Amniotic epithelial cell (primary cell): ENCODE results near the gene SNRPA1.

Source experiments
- DNase-seq: peaks from one replicate; pipeline ENCODE4 v3.0.0-alpha.2; 2010; ENCODE audit warnings: low read depth

SNRPA1 gene

GRCh38 chr15:101318839-101319238 lies 23.8 kb upstream of the SNRPA1 start:
- DNase-seq = no peak

DNA sequence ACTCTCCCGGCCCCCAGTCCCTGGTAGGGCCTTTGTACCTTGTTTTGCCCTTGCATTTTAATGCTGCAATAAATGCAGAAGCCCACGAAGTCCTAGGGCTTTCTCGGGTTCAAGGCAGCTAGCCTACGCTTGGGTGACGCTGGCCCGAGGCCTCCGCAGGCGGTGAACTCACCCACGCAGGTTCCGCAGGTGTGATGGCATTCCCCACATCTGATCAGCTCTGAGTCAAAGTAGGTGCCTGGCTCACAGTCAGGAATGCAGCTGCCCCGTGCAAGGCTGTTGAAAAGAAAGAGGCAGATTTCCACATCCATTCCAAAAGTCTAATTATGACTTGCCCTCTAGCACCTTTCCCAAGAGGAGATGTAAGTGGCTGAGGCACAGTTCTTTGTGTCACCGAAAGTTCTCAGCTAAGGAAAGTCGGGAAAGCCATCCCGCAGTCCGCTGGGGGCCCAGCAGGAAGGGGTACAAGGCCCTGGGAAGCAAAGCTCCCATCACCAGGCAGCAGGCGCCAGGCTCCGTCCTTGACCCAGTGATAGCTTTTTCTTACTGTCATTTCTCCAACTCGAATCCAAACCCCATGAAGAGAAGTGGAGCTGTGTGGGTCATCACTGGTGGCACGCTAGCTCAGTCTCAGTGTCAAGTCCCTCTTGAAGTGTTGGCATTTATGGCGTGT lies 23.2 kb upstream of the SNRPA1 start:
- DNase-seq = no peak

GRCh38 chr15:101317336-101317872 lies 22.4 kb upstream of the SNRPA1 start:
- no peak for DNase-seq

DNA sequence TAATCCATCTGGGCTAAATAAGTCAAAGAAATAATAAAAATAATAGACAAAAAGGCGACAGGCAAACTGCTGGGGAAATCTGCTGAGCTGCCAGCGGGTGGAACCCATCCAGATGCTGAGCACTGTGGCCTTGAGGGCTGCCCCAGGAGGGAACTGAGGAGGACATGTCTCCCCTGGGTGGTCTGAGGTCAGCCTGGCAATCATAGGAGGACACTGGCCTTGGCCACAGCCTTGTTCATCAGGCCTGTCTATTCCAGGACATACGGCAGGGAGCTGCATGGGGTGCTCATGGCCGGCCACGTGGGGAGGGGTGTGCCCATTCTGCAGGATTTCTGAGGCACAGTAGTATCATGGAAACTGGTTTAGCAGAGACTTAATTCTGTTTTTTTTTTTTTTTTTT lies 21.5 kb upstream of the SNRPA1 start:
- no peak for DNase-seq

DNA sequence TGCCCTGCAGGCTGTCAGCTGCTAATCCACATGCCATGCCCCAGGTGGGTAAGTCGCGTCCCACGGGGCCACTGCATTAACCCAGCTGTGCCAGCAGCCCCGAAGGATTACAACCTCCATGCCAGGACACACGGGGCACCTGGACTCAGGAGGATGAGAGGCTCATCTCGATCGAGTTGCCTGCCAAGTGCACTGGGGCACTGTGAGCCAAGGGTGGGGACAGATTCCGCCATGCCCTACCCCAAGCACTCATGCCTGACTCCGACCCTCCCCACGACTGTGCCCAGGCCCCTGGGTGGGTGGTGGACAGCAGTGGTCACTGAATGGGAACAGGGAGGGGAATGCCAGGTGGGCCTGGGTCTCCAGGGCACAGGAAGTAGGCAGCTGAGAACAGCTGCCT lies 20.7 kb upstream of the SNRPA1 start:
- DNase-seq = no peak

DNA sequence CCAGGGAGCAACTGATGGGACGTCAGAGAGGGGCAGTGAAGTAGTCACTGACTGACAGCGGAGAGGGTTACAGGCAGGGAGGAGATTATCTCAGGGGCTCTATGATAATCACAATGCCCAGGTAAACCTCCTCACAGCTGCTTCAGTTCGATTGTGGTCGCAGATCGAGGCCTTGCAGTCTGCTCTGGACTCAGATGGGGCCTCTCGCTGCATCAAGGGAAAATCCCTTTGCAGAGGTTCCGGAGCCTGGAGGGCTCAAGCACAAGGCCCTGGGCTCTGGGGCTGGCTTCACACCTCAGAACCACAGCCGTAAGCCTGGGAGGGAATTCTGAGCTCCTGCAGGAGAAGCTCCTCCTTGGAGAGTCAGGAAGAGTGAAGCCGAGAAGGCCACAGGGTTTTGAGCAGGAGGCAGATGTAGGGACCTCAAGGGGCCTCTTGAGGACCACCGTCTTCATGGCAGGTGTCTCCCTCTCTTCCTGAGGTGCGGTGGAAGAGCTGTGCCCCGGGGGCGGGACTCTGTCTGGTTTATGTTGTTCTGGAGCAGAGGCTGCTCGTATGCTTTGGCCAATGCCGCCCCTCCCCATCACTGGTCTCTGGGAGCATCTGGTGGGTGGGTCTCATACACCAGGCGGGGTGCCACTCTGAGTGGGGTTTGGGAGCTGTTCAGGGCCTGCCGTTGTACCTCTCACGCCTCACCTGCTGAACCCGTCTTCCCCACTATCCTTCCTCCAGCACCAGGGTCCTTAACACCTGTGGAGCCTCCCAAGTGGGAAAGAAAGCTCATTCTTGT lies 19.5 kb upstream of the SNRPA1 start:
- DNase-seq = no peak

GRCh38 chr15:101313041-101313761 lies 18.2 kb upstream of the SNRPA1 start:
- DNase-seq = no peak

- no peak for DNase-seq
Measured at GRCh38 chr15:101310508-101310907, 15.5 kb upstream of the SNRPA1 start.

- no peak for DNase-seq
Measured at GRCh38 chr15:101310161-101310480, 15.1 kb upstream of the SNRPA1 start.

GRCh38 chr15:101309436-101310160 lies 14.6 kb upstream of the SNRPA1 start:
- DNase-seq = no peak

DNA sequence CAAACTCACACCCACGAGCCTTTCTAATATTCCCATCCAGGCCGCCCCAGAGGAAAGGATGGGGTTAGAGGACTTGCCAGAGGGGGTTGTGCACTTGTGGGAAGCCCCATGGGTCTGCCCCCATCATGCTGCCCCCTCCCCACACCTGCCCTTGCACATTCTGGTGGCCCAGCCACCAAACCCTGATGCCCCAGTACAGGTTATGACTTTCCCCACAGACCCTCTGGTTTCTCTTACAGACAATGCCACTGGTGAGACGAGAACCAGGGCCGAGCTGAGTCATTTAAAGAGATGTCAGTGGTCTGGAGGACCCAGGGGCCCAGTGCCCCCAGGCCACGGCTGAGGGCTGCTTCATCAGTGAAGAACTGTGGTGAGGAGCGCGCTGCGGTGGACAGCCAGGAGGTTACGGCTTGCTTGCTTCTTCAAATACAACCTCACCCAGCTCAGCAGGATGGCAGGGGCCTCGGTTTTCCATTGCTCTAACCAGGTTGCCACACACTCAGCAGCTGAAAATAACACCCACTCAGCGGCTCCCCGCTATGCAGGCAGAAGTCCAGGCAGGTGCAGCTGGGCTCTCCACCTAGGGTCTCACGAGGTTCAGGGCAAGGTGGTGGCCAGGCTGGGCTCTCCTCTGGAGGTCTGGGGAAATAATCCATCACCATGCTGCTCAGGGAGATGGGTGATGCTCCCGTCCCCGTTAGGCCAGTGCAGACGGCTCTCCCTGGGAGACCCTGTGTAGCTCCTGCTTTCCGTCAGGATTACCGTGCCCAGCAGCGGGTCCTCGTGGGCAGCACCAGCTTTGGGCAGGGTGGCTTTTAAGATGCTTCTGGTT lies 13.8 kb upstream of the SNRPA1 start:
- DNase-seq = no peak

DNA sequence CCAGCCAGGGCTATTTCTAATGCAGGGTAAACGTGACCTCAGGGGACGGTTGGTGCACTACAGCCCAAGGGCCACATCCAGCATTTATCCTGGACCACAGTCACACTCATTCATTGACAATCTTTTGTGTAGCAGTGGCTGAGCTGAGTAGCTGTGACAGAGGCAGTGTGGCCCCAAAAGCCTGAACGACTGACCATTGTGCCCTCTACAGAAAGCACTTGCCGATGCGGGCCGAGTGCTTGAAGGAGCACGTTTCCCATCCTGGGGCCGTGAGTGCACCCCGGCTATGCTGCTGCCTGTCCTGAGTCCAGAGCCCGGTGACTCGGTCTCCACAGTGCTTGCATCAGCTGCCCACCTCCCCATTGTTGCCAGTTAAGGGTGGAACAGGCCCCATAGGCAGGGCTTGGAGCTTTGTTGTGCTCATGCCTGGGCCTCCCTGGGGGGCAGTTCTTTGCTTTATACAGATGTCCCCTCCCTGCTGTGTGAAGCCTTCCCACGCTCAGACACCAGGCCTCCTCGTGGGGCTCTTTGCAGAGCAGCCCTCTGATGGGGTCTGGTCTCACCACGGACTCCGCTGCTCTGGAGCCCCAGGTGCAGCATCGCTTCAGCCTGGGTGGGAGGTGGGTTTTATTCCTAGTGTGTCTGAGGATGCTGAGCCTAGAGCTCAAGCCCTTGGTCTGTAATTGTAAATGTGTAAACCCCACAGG lies 13.0 kb upstream of the SNRPA1 start:
- no peak for DNase-seq

GRCh38 chr15:101307048-101307896 lies 12.2 kb upstream of the SNRPA1 start:
- DNase-seq = no peak

DNA sequence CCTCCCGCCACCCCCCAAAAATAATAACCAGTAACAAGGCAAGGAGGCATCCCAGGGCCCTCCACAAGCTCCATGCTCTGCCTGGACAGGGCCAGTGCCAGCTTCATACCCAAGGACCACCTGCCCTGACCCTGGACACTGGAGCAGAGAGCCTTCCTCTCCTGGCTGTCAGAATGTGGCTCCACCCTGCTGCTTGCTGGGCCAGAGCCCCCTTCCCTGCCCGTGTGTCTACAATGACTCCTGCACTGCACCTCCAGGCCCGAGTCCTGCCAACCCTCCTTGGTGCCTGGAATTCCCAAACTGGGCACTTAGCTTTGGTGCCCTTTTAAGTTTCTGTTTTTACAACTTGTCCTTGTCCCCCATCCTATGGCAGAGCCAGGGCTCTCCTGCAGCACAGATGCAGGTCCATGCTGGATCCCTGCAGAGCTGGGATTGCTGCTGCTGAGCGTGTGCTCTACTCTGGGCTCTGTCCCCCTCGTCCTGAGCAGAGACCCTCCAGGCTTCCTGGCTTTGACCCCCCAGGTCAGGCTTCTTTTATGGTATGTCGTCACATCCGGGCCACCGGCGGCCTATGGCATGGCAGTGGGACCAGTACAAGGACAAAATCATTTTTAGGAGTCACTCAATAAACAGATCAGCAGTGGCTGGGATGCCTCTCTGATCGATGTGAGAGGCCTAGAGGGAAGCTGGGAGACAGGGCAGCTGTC lies 11.4 kb upstream of the SNRPA1 start:
- no peak for DNase-seq

GRCh38 chr15:101305820-101306255 lies 10.8 kb upstream of the SNRPA1 start:
- no peak for DNase-seq

DNA sequence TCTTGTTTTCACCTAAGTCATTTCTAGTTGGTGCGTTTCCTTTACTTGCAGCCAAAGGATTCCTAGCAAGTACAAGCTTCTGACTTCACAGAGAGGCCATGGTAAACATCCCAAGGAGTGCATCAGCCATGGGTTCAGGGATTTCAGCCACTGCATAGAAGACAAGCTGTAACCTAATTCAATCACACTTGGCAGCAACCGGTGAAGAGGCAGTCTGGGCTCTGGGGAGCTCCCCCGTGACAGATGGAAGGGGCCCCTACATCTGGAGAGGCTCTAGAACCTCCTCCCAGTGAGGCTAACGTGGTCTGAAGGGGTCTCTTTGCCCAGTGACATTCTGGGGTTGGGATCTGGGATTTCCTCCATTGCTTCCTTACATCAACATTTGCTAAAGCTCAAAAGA lies 8.4 kb upstream of the SNRPA1 start:
- DNase-seq = no peak

DNA sequence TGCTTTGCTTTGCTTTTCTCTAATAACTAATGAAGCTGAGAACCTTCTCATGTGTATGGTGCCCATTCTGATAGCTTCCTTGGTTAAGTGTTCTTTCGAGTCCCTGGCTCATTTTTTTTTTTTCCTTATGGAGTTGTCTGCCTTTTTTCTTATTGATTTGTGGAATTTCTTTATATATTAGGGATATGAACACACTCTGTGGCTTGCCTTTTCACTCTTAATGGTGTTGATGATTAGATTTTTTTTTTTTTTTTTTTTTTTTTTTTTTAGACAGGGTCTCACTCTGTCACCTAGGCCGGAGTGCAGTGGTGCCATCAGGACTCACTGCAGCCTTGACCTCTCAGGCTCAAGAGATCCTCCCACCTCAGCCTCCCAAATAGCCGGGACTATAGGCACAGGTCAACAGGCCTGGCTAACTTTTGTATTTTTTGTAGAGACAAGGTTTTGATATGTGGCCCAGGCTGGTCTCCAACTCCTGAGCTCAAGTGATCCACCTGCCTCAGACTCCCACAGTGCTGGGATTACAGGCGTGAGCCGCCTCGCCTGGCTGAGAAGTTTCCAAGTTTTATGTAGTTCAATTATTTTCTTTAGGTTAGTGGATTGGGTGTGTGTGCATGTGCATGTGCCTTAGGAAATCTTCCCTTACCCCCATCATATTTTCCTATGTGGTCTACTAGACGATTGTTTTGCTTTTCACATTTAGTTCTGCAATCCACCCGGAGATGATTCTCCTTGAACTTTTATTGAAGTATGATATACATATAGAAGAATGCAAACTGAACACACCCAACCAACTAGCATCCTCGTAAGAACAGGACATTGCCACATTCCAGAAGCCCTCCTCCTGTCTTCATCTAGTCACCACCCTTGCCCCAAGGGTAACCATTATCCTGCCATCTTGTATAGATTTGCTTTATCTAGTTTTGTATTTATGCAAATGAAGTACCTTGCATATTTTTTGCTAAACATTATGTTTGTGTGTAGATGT lies 1.7 kb upstream of the SNRPA1 start:
- peak; percentile 18 for DNase-seq
